Fibroblast of lung (primary cell): ENCODE results near the gene SCP2. TPM values are rescaled to one million over a fixed set of nuclear protein-coding genes. Genes with fewer than 3 reads are reported as not detected.

Experiments used
- DNase-seq, 2 donors: peaks; one replicate each; pipeline versions ENCODE4 v3.0.0 to v3.0.0-alpha.2; 2010; ENCODE audit warnings: low read depth in 2 of 2
- H2AFZ ChIP-seq: 2 replicates; pipeline ENCODE4 v1.5.1; 2012; ENCODE audit warnings: low read length, control low read depth, inconsistent platforms
- H3K27ac ChIP-seq: 2 replicates; pipeline ENCODE4 v1.5.1; 2011; ENCODE audit warnings: low read length, control low read depth; ENCODE audit not compliant: insufficient read depth
- H3K27me3 ChIP-seq: 2 replicates; pipeline ENCODE4 v1.5.1; 2011; ENCODE audit warnings: mild to moderate bottlenecking, low read length; ENCODE audit not compliant: control insufficient read depth, insufficient read depth
- H3K36me3 ChIP-seq: 2 replicates; pipeline ENCODE4 v1.5.1; 2011; ENCODE audit warnings: low read length; ENCODE audit not compliant: control insufficient read depth, insufficient read depth
- H3K4me1 ChIP-seq: 2 replicates; pipeline ENCODE4 v1.5.1; 2011; ENCODE audit warnings: low read length; ENCODE audit not compliant: control insufficient read depth, insufficient read depth; ENCODE audit errors: extremely low read depth
- H3K4me2 ChIP-seq: 2 replicates; pipeline ENCODE4 v1.5.1; 2011; ENCODE audit warnings: low read length, control low read depth; ENCODE audit not compliant: insufficient read depth; ENCODE audit errors: extremely low read depth
- H3K4me3 ChIP-seq, 4 experiments: fragments of 200-600 bp in 1 of 4; sonication (generic) in 1 of 4; replicated peaks in 1 of 4; 2 replicates each; pipeline ENCODE4 v1.5.1; 2011 to 2016; ENCODE audit warnings: low read length in 4 of 4, low read depth in 3 of 4, mild to moderate bottlenecking in 3 of 4, control low read depth in 2 of 4, inconsistent platforms in 1 of 4, mixed read lengths in 1 of 4; ENCODE audit not compliant: insufficient read depth in 1 of 4; ENCODE audit errors: control extremely low read depth in 1 of 4
- H3K79me2 ChIP-seq: 2 replicates; pipeline ENCODE4 v1.5.1; 2012; ENCODE audit warnings: mild to moderate bottlenecking, low read length, inconsistent platforms; ENCODE audit not compliant: control insufficient read depth, insufficient read depth
- H3K9ac ChIP-seq: 2 replicates; pipeline ENCODE4 v1.5.1; 2011; ENCODE audit warnings: mild to moderate bottlenecking, low read length, control low read depth; ENCODE audit not compliant: insufficient read depth
- H3K9me3 ChIP-seq: 2 replicates; pipeline ENCODE4 v1.5.1; 2012; ENCODE audit warnings: low read depth, low read length; ENCODE audit not compliant: control insufficient read depth, insufficient read depth
- H4K20me1 ChIP-seq: 2 replicates; pipeline ENCODE4 v1.5.1; 2011; ENCODE audit warnings: low read length; ENCODE audit not compliant: control insufficient read depth, insufficient read depth; ENCODE audit errors: extremely low read depth
- EZH2 ChIP-seq: IDR thresholded peaks from 2 replicates; pipeline ENCODE4 v1.5.1; 2012; ENCODE audit warnings: low read length, control low read depth, mild to moderate bottlenecking; ENCODE audit errors: missing control alignments
- polyA plus RNA-seq, 2 donors: library from polyadenylated mRNA; depleted of rRNA in 1 of 2; stranded (reverse) in 1 of 2; unstranded in 1 of 2; fragments of >200 nt; gene quantifications; 2 replicates each; pipeline ENCODE4 v1.2.1, GENCODE V29; 2011 to 2012; ENCODE audit warnings: missing spikeins in 1 of 2
- total RNA-seq: library from RNA; depleted of rRNA; stranded (reverse); fragments of >200 nt; gene quantifications from 2 replicates; pipeline ENCODE4 v1.2.1, GENCODE V29; 2014
- TF ChIP-seq, protein P1 (sequence below), 2 donors: IDR thresholded peaks in 1 of 2; conservative IDR thresholded peaks in 1 of 2; 1 replicate in 1 of 2; 2 replicates in 1 of 2; pipeline ENCODE4 v1.5.1; 2011 to 2012; ENCODE audit warnings: low read length in 2 of 2, control low read depth in 1 of 2, inconsistent platforms in 1 of 2, low read depth in 1 of 2, mild to moderate bottlenecking in 1 of 2

The SCP2 gene
- total and polyA plus RNA-seq, 2 donors (not counting 1 experiment from before 2014, with no cell fraction given): 222 to 305 TPM

GRCh38 chr1:53079251-53079650 is 152.2 kb downstream of the SCP2 start:
- Histone ChIP-seq H3K4me3 (no peak overlapping the region), H3K27ac (no peak overlapping the region), H3K27me3 (no peaks in the 10 kb centered on the region), H3K4me2 (no peak overlapping the region), H3K9ac (no peak overlapping the region), H4K20me1 (no peaks in the 10 kb centered on the region), H3K36me3 (peaks cover 14% of the 10 kb centered on the region), H3K4me1 (no peaks in the 10 kb centered on the region), H2AFZ (no peak overlapping the region), H3K79me2 (no peaks in the 10 kb centered on the region), H3K9me3 (no peaks in the 10 kb centered on the region)
- DNase-seq: no peak
- TF ChIP-seq EZH2: no peak

GRCh38 chr1:53080041-53080440 is 153.0 kb downstream of the SCP2 start:
- no peak overlapping the region for H3K4me3 ChIP-seq
- no peak overlapping the region for H2AFZ ChIP-seq
- TF ChIP-seq, protein P1, sequence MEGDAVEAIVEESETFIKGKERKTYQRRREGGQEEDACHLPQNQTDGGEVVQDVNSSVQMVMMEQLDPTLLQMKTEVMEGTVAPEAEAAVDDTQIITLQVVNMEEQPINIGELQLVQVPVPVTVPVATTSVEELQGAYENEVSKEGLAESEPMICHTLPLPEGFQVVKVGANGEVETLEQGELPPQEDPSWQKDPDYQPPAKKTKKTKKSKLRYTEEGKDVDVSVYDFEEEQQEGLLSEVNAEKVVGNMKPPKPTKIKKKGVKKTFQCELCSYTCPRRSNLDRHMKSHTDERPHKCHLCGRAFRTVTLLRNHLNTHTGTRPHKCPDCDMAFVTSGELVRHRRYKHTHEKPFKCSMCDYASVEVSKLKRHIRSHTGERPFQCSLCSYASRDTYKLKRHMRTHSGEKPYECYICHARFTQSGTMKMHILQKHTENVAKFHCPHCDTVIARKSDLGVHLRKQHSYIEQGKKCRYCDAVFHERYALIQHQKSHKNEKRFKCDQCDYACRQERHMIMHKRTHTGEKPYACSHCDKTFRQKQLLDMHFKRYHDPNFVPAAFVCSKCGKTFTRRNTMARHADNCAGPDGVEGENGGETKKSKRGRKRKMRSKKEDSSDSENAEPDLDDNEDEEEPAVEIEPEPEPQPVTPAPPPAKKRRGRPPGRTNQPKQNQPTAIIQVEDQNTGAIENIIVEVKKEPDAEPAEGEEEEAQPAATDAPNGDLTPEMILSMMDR (conservative IDR thresholded peaks at IDR 0.05 in 1 of 2, IDR thresholded peaks at IDR 0.05 in 1 of 2; ENCODE audit: low read depth in 1 of 2, low read length in 2 of 2): no peak
- TF ChIP-seq EZH2: no peak
- DNase-seq: no peak
- H3K27me3 ChIP-seq: no peaks in the 10 kb centered on the region
- H3K4me1 ChIP-seq: no peaks in the 10 kb centered on the region
- no peak overlapping the region for H3K27ac ChIP-seq
- H3K9me3 ChIP-seq: no peaks in the 10 kb centered on the region
- H4K20me1 ChIP-seq: no peaks in the 10 kb centered on the region
- H3K36me3 ChIP-seq: peaks cover 14% of the 10 kb centered on the region
- H3K4me2 ChIP-seq: no peak overlapping the region
- H3K79me2 ChIP-seq: no peaks in the 10 kb centered on the region
- H3K9ac ChIP-seq: no peak overlapping the region

DNA sequence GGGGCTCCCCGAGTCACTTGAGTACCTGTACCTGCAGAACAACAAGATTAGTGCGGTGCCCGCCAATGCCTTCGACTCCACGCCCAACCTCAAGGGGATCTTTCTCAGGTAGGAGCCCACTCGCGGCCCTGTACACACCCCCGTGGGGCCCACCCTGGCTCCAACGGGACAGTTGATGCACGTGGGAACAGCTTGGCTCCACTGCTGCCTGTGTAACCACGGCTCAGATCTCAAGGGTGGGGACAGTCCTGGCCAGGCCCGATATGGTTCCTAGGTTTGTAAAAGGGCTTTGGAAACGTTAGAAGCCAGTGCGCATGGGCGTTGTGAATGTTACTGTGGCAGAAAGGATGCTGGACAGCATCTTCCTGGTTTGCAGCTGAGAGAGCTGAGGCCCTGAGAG is 153.7 kb downstream of the SCP2 start:
- H3K79me2 ChIP-seq: no peaks in the 10 kb centered on the region
- no peaks in the 10 kb centered on the region for H3K4me1 ChIP-seq
- H3K27me3 ChIP-seq: no peaks in the 10 kb centered on the region
- H3K9me3 ChIP-seq: no peaks in the 10 kb centered on the region
- DNase-seq: no peak
- no peak overlapping the region for H3K27ac ChIP-seq
- H3K4me3 ChIP-seq: no peak overlapping the region
- no peaks in the 10 kb centered on the region for H4K20me1 ChIP-seq
- H3K36me3 ChIP-seq: peaks cover 17% of the 10 kb centered on the region
- H3K4me2 ChIP-seq: no peak overlapping the region
- no peak for TF ChIP-seq EZH2
- TF ChIP-seq, protein P1 (conservative IDR thresholded peaks at IDR 0.05 in 1 of 2, IDR thresholded peaks at IDR 0.05 in 1 of 2; ENCODE audit: low read depth in 1 of 2, low read length in 2 of 2): no peak
- H2AFZ ChIP-seq: no peak overlapping the region
- H3K9ac ChIP-seq: no peak overlapping the region
